ENCODE data around the gene LRRC15. TPM values are rescaled to one million over a fixed set of nuclear protein-coding genes. Genes with fewer than 3 reads are reported as not detected.

LRRC15 gene
- total RNA-seq, 1 experiment from 2014 or later, result 33.3 TPM

DNA sequence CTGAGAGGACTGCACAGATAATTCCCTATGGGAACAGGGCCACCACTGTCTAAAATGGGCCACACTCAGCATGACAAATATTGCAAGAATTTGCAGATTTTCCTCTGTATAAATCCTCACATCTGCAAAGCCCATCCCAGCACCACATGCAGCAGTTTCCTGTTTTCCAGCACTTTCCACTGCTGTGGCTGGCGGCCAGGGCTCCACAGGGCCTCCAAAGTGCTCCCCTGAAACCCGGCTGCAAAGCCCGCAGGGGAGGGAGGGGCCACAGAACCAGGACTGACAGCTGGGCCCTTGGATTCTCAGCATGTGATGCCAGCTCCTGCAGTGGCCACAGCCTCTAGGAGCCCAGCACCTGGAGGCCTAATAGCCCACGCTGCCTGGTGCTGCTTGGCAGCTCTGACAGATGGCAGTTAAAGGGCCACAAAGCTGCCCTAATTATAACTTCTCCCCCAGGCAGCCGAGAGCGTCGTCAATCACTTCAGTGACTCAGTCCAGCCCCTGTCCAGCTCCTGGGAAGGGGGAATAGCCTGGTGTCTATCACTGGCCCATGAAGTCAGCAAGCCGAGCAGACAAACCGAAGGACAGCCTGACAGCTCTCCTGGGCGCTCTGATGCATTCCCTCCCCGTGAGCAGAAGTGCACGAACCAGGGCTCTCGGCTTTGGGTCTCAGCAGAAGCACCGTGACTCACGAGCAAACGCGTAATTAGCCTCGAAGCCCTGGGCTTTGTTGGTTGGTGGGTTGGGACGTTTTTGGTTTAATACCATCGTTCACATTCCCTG is 4.7 kb downstream of the LRRC15 start:
- peak; percentile 97 for DNase-seq (ENCODE audit: low spot score)

DNA sequence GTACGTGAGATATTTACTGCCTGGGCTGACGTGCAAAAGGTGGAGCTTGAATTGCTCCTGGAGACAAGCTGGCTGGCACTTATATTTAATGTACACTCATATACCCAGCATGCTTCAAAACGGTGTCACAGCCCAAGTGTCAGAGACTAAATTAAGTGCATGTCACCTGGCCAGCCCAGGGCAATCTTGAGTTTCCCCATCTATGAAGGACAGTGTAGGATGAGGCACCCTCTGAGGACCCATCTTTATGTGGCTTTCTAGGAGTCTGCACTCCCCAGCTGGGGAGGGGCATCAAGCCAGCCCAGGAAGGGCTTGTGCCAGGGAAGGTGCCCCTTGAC is 5.3 kb downstream of the LRRC15 start:
- no peak for DNase-seq (ENCODE audit: low spot score)

DNA sequence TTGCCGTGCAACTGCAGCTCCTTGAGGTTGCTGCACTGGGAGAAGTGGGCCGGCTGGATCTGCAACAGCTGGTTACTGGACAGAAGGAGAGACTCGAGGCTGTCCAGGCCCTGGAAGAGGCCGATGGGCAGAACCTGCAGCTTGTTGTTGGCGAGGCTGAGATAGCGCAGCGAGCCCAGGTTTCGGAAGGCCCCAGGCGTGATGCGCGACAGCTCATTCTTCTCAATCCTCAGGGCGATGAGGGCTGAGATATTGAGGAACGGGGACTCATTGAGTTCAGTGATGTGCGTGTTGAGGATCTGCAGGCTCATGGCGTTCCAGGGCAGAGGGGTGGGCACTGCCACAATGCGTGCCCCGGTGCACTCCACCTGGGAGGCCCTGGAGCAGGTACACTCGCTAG is 9.0 kb downstream of the LRRC15 start:
- no peak for DNase-seq (ENCODE audit: low spot score)

DNA sequence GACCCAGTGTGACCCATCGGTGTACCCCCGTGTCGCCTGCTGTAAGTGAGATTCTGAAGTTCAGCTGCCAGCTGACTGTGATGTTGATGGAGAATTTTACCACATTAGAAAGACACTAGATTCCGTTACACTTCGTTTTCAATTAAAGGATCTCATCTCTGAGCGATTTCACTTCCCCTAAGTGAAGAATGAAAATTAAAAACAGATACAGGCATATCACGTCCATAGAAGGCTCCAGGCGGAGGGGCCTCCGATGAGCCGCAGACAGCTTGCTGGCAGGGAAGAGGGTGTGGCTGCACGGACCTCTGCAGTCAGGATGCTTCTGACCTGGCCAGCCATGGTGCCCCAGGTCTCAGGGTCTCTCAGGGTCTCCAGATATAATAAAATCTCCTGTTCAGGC is 11.9 kb downstream of the LRRC15 start:
- no peak for DNase-seq (ENCODE audit: low spot score)

DNA sequence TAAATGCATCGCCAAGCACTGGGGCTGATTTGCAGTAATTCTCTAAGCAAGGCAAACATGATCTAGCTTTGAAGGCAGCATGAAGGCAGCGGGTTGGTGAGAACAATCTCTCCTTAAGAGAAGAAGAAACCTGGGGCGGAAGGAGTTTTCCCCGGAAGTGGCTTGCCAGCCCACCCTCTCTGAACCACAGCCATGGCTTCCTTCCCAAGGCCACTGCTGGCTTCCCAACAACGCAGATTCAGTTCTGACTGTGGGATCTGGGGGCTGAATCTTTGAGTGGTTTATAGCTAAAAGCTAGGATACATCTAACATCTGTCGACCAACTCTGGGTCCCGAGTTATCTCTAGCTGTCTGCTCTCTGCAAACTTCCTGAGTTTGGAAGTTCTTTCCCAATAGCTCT is 14.2 kb downstream of the LRRC15 start:
- no peak for DNase-seq (ENCODE audit: low spot score)

DNA sequence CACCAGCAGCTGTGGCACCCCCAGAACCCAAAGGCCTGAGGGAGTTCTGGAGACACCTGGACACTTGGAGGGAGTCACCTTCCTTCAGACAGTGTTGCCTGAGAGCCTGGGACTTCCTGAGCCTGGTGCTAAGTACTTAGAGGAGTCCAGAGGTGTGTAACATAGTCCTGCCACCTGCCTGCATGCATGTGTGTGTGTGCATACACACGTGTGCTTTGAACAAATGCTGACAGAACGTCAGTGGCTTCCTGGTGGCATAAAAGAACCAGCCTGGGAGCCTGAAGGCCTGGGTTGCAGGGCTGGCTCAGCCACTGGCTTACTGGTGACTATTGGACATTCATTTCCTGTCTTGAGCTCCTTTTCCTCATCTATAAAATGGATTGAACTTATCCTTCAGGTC is 15.2 kb downstream of the LRRC15 start:
- no peak for DNase-seq (ENCODE audit: low spot score)

DNA sequence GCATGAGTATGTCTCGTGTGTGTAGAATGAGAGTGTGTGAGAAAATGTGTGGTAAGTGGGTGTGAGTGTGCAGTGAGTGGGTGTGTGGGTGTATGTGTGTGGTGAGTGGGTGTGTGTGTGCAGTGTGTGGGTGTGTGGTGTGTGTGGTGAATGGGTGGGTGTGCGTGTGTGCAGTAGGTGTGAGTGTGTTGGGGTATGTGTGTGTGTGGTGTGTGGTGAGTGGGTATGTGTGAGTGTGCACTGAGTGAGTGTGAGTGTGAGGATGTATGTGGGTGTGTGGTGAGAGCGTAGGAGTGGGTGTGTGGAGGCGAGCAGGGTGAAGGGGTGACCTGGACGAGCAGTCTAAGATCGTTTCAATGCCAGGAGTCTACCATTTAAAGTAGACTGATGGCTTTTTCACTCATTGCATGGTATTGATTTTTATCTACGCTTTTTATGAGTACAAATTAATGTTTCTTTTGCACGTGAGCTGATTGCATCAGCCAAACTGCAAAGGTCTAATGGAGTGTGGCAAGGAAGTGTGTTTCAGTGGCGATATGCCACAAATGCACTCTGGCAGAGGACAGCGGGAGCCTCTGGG is 16.8 kb downstream of the LRRC15 start:
- no peak for DNase-seq (ENCODE audit: low spot score)

DNA sequence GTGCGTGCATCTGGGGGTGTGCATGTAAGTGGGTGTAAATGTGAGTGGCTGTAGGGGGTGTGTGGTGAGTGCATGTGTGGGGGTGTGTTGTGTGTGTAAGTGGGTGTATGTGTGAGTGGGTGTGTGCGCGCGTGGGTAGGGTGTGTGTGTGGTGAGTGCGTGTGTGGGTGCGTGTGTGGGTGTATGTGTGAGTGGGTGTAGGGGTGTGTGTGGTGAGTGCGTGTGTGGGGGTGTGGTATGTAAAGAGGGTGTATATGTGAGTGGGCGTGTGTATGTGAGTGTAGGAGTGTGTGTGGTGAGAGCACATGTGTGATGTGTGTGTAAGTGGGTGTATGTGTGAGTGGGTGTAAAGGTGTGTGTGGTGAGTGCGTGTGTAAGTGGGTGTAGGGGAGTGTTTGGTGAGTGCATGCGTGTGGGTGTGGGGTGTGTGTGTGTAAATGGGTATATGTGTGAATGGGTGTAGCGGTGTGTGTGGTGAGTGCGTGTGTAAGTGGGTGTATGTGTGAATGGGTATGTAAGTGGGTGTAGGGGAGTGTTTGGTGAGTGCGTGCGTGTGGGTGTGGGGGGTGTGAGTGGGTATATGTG is 17.5 kb downstream of the LRRC15 start:
- DNase-seq (ENCODE audit: low spot score), result no peak

DNA sequence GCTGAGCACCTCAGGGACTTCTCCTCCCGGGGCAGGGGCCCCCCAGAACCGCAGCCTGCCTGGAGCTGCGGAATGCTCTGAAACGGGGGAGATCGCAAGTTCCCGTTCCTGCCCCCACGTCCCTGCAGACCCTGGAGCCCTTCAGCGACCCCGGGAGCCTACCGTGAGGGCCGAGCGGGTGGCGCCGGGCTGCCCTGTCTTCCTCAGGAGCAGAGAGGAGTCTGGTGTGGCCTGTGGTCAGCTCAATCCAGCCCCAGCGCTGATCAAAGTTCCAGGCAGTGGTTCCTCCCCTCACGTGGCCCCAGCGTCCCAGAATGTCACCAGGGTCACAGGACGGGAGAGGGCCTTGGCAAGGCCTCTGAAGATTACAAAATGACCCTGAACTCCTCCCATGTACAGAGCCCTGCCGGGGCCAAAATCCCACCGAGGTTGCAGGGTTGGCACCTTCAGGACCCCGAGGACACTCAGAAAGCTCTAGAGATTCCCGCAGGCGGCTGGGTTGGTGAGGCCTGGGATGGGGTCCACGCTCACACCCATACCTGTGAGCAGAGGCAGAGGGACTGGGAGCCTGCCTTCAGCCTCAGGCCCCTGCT is 18.4 kb downstream of the LRRC15 start, which contains the start of gene CPN2:
Gene CPN2 (minus strand): TSS at position 249 of the 593 bp plus-strand sequence. CDS start 8,626 bp downstream, outside the sequence.
- DNase-seq (ENCODE audit: low spot score), result no peak

DNA sequence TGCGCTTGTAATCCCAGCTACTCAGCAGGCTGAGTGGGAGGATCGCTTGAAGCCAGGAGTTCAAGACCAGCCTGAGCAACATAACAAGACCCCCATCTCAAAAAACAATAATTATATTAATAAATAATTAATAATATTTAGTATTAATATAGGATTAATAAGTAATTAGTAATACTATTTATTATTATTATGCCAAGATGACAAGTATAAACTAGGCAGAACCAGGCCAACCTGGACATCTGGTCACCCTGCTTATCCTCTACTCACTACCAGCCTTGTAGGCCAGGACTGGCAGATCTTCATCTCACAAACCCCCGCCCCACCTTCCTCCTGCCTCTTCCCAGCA is 18.8 kb downstream of the LRRC15 start:
- no peak for DNase-seq (ENCODE audit: low spot score)

DNA sequence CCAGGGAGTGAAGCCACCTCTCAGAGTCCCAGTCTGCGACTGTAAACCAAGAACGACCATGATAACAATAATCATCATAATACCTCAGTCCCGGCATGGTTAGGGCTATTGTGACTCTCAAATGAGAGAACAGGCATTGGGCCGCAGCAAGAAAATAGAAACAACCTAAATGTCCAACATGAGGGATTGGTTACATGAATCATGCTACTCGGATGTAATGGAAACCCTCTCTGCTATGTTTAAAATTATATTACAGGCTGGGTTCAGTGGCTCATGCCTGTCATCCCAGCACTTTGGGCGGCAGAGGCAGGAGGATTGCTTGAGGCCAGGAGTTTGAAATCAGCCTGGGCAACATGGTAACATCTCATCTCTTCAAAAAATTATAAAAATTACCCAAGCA is 21.2 kb downstream of the LRRC15 start:
- DNase-seq (ENCODE audit: low spot score), result no peak

DNA sequence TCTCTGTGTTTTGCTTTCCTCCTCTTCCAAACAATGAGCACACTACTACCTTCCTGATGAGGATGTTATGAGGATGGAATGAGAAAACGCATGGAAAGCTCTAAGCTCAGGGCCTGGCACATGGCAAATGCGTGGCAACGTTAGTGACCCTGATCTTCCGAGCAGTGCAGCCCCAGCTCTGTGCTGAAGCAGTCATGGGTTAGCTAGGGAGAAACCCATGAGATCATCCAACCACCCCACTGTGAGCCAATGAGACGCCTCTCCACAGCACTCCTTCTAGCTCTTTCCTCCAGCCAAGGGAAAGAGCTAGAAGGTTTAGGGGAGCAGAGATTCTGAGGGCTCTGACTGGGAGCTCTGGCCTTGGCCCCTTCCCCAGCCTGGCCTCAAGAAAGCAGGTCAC is 22.9 kb downstream of the LRRC15 start:
- DNase-seq (ENCODE audit: low spot score), result no peak

DNA sequence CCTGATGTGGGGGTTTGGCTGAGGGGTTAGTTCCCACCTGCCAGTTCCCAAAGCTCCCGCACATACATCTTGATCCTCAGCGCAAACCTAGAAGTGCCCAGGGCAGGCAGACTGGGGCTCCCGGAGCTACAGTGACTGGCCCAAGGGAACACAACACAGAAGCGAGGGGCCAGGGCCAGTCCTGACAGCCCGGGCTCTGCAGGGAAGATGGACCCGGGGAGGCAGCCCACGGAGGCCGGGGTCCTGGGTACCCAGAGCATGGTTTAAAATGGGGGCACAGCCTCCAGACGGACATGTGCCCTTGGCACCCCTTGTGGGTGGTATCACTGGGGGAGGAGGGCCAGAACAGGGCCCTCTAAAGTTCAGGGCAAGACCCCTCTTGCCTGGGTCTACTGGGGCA is 23.5 kb downstream of the LRRC15 start:
- no peak for DNase-seq (ENCODE audit: low spot score)

DNA sequence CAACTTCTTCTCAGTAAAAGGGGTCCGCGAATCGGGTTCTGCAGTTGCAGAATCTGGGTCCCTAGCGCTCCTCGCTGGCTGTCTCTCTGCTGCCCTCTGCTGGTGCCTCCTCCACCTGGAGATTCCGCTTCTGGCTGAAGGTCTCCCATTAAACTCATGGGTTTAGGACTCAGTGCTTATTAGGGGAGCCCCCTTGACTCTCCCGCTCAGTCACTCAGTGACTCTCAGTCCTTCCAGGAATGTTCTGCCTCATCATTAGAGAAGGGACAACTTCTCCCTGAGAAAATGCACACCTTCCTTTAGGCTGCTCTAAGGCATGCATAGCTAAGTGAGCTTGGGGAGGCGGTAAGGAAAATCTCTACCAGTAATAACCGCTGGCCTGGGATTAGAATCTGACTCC is 25.5 kb downstream of the LRRC15 start:
- DNase-seq (ENCODE audit: low spot score), result peak; percentile 58

DNA sequence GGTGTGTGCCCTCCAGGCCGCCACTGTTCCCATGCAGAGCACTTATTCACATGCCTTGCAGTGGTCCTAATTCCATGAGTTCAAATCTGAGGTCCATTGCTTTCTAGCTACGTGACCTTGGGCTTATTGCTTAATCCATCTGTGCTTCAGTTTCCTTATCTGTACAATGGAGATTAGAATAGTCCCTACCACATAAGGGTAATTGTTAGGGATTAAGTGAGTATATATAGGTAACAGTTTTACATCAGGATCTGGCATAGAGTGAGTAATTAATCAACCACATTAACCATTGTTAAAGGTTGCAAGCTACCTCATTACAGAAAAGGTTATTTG is 26.0 kb downstream of the LRRC15 start:
- DNase-seq (ENCODE audit: low spot score), result no peak

DNA sequence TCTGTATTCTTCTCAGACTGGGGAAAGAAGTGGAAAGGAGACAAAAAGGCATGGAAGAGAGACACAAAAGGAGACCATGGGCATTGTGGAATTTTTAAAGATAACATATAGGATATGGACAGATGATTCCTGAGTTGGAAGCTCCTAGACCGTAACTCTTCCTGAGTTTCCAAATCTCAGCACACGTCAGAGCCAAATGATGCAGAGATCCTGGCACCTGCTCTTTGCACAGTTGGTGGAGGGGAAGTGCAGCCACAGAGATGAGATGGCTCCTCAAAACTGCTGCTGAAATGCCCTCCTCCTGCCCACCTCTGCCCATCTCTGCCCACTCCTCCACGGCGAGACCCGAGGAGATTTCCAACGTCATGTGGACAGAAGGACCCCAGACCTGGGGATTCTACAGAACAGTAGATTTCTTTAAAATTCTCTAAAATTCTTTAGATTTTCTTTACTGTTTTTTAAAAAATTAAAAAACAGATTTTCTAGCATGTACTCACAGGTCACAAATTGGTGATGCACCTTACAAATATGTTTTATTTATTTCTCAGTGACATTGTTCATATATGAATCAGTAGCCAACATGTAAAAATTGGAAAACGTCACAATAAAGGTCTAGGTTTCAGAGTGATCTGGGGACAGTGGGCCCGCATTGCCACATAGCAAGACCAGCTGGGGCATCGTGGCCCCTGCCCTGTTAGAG is 26.5 kb downstream of the LRRC15 start:
- DNase-seq (ENCODE audit: low spot score), result no peak

DNA sequence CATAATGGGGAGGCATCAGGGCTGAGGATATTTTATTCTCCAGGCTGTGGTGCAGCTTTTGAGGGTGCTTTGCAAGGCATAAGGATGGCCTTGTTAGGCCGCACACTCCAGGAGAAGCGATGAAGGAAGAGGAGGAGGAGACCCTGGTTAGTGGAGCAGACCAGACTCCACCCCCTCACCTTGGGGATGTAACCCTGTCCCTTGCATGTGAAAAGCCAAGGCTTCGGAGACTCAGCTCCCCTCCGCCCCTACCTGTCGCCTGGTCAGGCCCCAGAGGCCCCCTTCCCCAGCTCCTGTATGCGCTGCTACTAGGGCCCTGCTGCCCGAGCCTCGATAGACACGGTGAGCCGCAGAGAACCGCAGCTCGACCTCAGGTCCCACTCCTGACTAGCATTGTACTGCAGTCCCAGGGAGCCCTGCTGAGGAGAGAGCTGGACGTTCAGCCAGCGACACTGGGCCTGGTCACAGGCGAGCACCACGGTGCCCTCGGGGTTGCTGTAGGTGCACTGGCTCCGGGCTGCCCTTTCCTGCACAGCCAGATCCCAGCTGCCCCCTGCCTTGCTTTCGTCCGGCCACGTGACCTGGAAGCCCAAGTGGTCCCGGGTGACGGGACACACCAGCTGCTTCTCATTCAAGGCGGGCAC is 28.7 kb downstream of the LRRC15 start:
- DNase-seq (ENCODE audit: low spot score), result no peak

DNA sequence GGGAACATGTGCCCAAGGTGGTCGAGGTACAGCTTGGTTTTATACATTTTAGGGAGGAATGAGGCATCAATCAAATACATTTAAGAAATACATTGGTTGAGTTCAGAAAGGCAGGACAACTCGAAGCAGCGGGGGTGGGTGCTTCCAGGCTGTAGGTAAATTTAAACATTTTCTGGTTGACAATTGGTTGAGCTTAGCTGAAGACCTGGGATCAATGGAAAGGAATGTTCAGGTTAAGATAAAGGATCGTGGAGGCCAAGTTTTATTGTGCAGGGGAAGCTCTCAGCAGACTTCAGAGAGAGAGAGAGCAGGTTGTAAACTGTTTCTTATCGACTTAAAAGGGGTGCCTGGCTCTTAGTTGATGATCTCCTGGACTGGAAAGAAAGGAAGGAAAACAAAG is 29.7 kb downstream of the LRRC15 start:
- no peak for DNase-seq (ENCODE audit: low spot score)

DNA sequence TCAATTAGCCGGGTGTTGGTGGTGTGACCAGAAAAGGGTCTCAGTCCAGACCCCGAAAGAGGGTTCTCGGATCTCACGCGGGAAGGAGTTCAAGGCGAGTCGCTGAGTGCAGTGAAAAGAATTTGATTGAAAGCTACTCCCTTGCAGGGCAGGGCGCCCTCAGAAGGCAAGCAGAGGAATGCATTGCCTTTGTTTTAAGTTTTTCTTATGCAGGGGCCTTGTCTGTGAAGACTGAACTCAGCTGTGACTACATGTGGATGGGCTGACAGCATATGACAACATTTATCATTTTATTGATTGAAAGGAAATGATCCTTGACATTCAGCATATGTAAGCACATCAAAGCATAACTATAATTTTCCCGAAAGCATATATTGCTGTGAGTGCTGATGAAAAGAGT is 30.2 kb downstream of the LRRC15 start:
- no peak for DNase-seq (ENCODE audit: low spot score)

DNA sequence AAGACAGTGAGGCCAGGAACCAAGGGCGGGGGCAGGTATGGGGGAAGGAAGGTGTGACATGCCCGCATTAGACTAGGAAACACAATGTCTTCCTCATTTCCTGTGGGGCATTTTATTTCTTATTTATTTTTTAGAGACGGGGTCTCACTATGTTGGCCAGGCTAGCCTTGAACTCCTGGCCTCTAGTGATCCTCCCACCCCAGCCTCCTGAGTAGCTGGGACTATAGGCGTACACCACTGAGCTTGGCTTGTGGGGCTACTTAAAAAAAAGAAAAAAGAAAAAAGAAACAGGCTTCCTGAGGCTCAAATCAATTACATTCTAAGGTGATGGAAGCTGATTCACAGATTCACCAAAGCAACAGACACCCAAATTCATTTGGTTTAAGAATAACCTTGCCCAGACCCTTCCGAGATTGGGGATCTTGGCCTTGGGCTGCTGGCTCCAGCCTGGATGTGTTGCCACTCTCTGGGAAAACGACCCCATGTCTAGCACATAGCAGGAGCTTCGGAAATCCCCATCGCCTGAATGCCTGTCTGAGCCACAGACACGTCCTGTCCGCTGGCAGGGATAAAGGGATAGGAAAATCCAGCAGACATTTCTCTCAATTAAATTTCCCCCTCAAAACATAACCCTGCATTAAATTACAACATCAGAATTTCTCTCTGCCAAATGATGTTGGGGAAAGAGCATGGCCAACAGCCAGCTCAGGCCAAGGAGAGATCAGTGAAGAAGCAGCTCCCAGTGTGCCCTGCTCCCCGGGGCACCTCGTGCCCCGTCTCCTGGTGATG is 31.4 kb downstream of the LRRC15 start:
- no peak for DNase-seq (ENCODE audit: low spot score)

DNA sequence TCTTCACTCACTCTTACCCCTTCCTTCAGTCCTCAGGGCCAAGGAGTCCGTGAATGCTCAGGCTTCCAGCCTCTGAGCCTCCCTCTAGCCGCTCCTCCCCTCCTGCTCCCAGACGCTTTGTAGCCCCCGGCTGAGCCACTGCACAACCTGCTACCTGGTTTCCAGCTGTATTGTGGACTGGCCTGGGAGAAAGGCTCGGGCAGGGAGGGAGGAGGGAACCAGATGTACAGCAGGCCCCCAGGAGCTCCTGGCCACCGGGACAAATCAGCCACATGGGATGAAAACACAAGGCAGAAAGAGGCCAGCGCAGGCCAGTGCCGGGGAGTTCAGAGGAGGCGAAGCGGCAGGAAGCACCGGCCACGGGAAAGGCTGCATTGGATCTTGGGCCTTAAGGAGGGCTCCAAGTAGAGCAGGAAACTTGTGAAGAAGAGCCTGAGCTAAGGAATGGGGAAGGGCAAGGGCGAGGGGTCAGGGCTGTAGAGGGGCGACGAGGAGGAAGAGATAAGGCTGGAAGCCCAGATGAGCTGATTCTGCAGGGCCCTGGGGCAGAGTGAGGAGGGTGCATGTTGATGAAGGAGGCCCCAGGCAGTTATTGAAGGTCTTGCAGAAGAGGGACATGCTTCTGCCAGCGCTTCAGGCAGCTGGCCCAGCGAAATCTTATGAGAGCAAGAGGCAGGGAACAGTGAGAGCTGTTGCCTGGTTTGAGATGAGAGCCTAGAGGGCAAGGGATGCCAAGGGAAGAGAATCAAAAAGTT is 32.8 kb downstream of the LRRC15 start:
- no peak for DNase-seq (ENCODE audit: low spot score)

All from A172 (cell line).